H7 (cell line): Measurements from ENCODE around the gene GPR161. TPM values are rescaled to one million over a fixed set of nuclear protein-coding genes. Genes with fewer than 3 reads are reported as not detected.
"Not testable (repeated sequence)": the region's sequence is repeated elsewhere in the genome, so short reads cannot be mapped to it uniquely, and the experiment has no call there.

Source experiments
- DNase-seq: peaks from one replicate; pipeline ENCODE4 v3.0.0; 2012
- H3K27me3 ChIP-seq: 2 replicates; pipeline ENCODE4 v1.6.0; 2011; ENCODE audit warnings: mild to moderate bottlenecking, low read length; ENCODE audit not compliant: control insufficient read depth, insufficient read depth
- H3K36me3 ChIP-seq: replicated peaks from 2 replicates; pipeline ENCODE4 v1.5.1; 2011; ENCODE audit warnings: low read length; ENCODE audit not compliant: control insufficient read depth, insufficient read depth
- H3K4me3 ChIP-seq: 2 replicates; pipeline ENCODE4 v1.5.1; 2011; ENCODE audit warnings: low read depth, mild to moderate bottlenecking, control low read depth, low read length, moderate library complexity; ENCODE audit not compliant: insufficient read depth
- total RNA-seq: library from RNA; depleted of rRNA; stranded (reverse); fragments of >200 nt; shearing (Covaris generic); gene quantifications from 2 replicates; pipeline ENCODE4 v1.2.3, GENCODE V29; 2014

Gene GPR161
- total RNA-seq, 1 experiment from 2014 or later, result 20.4 TPM

- DNase-seq, result no peak
- no peak overlapping the region for H3K4me3 ChIP-seq
- no peaks in the 10 kb centered on the region for H3K27me3 ChIP-seq
- no peaks in the 10 kb centered on the region for H3K36me3 ChIP-seq
These were observed 22.5 kb upstream of the GPR161 start for GRCh38 chr1:168159251-168159650.

DNA sequence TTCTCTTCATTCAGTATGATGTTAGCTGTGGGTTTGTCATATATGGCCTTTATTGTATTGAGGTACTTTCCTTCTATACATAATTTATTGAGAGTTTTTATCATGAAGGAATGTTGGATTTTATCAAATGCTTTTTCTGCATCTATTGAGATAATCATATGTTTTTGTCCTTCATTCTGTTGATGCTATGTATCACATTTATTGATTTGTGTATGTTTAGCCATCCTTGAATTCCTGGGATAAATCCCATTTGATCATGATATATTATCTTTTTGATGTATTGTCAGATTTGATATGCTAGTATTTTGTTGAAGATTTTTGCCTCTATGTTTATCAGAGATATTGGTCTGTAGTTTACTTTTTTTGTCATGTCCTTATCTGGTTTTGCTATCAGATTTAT, 20.9 kb upstream of the GPR161 start:
- no peak for DNase-seq
- Histone ChIP-seq H3K4me3 (no peak overlapping the region), H3K27me3 (no peaks in the 10 kb centered on the region), H3K36me3 (no peaks in the 10 kb centered on the region)

GRCh38 chr1:168155910-168156309, 19.2 kb upstream of the GPR161 start:
- H3K4me3 ChIP-seq, result no peak overlapping the region
- DNase-seq, result no peak
- no peaks in the 10 kb centered on the region for H3K27me3 ChIP-seq
- H3K36me3 ChIP-seq, result no peaks in the 10 kb centered on the region

DNA sequence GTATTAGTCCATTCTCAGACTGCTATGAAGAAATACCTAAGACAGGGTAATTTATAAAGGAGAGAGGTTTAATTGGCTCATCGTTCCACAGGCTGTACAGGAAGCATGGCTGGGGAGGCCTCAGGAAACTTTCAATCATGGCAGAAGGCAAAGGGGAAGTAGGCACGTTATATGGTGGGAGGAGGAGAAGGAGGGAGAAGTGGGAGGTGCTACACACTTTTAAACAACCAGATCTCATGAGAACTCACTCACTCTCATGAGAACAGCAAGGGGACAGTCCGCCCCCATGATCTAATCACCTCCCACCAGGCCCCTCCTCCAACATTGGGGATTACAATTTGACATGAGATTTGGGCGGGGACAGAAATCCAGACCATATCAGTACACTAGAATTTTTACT, 18.0 kb upstream of the GPR161 start:
- not testable (repeated sequence) for H3K27me3 ChIP-seq, DNase-seq, H3K36me3 ChIP-seq, H3K4me3 ChIP-seq

DNA sequence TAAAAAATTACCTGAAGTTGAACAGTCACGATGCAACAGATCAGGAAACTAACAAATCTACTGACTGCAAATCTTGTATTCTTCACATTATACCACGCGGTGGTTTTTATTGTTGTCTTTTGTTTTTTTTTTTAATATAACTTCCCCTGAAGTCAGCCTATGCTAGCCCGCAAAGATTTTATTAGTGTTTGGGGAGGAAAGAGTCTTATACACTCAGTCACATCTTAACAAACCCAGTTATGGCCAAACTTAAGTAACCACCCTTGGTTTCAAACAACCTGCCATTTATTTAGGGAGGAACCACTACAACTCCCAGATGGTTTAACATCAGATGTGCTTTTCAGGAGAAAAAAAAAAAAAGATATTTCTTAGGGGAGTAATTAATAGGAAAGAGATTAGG, 15.2 kb upstream of the GPR161 start:
- Histone ChIP-seq H3K4me3 (no peak overlapping the region), H3K36me3 (no peaks in the 10 kb centered on the region), H3K27me3 (no peaks in the 10 kb centered on the region)
- no peak for DNase-seq

DNA sequence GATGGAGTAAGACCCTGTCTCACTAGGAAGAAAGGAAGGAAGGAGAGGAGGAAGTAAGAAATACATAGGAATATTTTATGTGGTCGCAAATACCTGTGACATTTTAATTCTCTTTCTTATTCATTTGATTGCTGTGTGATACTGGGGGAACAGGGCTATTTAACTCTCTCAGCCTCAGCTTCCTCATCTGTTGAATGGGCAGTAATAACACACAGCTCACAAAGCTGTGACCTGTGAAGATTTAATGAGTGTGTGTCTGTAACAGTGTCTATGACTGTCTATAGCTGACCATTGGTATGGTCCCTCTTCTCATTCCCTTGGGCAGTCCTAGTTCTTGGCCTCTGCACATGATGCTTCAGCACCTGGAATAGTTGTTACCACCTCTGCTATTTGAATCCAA, 13.6 kb upstream of the GPR161 start:
- DNase-seq, result no peak

DNA sequence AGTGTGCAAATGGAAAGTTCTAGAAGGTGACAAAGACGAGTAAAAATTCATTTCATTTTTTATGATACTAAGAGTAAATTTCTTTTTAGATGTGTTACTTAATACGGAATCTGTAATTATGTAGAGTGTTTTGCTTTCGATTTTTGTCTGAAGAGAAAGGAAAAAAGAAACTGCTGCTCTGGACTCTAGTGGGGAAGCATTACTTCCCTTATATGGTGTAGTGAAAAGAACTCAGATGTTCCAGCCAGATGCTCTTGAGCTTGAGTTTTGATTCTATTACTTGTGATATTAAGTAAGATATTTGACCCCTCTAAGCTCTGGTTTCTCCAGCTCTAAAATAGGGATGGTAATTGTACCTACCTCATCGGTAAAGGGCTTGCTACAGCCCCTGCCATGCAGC, 12.2 kb upstream of the GPR161 start:
- no peak for DNase-seq
- no peak overlapping the region for H3K4me3 ChIP-seq
- no peaks in the 10 kb centered on the region for H3K27me3 ChIP-seq
- no peaks in the 10 kb centered on the region for H3K36me3 ChIP-seq

More for the DNA sequence above, 13.6 kb upstream of the GPR161 start:
- Histone ChIP-seq H3K27me3 (no peaks in the 10 kb centered on the region), H3K4me3 (no peak overlapping the region), H3K36me3 (no peaks in the 10 kb centered on the region)

DNA sequence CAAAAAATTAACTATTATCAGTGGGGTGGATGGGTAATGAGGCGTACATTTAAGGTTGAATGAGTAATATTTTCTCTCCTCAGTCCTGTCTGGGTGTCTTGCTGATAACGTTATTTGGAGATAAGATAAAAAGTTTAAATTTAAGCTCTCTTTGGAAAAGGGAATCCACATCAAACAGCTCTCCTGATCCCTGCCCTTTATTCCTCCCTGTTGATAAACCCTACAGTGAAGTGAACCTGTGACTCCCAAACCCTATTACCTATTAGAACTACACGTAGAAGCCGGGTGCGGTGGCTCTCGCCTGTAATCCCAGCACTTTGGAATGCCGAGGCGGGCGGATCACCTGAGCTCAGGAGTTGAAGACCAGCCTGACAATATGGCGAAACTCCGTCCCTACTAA, 9.9 kb upstream of the GPR161 start:
- Histone ChIP-seq H3K4me3 (no peak overlapping the region), H3K36me3 (no peaks in the 10 kb centered on the region), H3K27me3 (no peaks in the 10 kb centered on the region)
- DNase-seq, result no peak

- Histone ChIP-seq H3K36me3 (no peaks in the 10 kb centered on the region), H3K4me3 (no peak overlapping the region), H3K27me3 (no peaks in the 10 kb centered on the region)
- no peak for DNase-seq
These were observed 9.4 kb upstream of the GPR161 start for GRCh38 chr1:168146160-168146539.

DNA sequence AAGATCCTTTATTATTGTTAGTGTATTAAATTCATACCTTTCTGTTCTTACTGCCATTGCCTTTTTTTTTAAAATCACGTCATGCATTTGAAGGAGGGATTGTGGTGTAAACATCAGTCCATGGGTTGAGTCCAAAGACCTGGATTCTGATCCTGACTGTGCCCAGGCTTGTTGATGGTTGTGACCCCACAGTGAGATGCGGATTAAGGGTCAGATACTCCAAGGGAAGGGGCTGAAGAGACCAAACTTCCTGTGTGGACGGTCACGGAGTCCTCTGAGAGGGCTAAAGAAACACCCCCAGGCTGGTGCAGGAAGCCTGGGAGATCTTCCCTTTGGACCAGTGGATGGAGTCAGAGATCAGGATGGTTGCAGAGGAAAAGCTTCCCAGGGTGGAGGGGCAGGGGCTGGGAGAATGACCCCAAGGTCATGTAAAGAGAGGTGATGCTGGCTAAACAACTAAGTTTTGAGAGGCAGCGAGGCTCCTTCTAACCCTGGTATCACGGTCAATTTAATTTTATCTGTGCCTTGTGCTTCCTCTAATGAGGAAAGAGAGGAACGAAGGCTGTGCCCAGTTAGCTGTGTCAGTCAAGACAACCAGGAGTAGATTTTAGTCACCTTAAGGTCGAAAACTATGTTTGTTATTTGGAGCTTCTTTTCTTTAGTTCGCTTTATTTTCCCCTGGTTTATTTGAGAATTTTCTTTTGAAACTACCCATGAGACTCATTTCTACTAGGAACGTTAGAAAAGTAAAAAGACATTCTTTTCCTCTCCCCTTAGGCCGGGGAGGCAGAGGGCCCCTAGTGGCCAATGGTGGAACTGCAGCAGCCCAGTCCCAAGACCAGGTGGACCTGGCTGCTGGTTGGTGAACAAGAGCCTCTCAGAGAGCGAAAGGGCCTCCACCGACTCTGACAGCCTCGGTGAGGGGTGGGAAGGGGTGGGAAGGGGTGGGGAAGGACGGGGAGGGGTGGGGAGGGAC, 8.7 kb upstream of the GPR161 start:
- no peak overlapping the region for H3K4me3 ChIP-seq
- H3K36me3 ChIP-seq, result no peaks in the 10 kb centered on the region
- no peaks in the 10 kb centered on the region for H3K27me3 ChIP-seq
- DNase-seq, result peak; percentile 94

DNA sequence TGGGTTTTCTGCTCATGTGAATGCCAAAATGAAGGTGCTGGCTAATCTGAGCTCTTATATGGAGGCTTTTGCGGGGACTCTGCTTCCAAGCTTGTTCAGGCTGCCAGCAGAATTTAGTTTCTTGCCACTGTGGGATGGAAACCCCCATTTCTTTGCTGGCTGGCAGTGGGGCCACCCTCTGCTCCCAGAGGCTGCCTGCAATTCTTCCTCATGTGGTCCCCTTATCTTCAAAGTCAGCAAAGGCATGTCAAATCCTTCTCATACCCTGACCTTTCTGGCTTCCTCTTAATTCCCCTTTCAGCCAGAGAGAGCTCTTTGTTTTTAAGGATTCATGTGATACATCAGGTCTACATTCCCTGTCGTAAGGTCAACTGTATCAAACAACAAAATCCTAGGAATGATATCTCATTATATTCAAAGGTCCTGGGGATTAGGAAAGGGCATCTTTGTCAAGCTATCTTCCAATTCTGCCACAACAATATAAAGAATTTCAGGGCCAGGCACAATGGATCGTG, 5.2 kb upstream of the GPR161 start:
- no peak overlapping the region for H3K4me3 ChIP-seq
- H3K36me3 ChIP-seq, result no peaks in the 10 kb centered on the region
- peaks cover 2% of the 10 kb centered on the region; the same call in 1 of the 2 replicates for H3K27me3 ChIP-seq
- no peak for DNase-seq

DNA sequence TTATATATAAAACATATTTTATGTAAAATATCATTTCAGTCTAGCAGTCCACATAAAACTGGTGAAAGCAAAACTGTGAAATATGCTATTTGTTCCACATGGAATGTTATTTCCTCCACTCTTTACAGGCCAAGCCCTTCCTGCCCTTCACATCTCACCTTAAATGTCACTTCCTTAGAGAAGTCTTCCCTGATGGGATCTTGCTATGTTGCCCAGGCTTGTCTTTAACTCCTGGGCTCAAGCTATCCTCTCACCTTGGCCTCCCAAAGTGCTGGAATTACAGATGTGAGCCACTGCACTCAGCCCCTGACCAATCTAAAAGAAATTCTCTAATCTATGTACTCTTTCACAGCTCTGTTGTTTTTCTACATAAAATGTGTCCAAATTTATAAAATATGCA, 2.3 kb upstream of the GPR161 start:
- H3K4me3 ChIP-seq, result no peak overlapping the region
- peaks cover 21% of the 10 kb centered on the region for H3K27me3 ChIP-seq
- no peaks in the 10 kb centered on the region for H3K36me3 ChIP-seq
- no peak for DNase-seq

GRCh38 chr1:168138134-168138533, 1.4 kb upstream of the GPR161 start:
- no peak overlapping the region for H3K4me3 ChIP-seq
- H3K36me3 ChIP-seq, result no peaks in the 10 kb centered on the region
- peaks cover 21% of the 10 kb centered on the region for H3K27me3 ChIP-seq
- DNase-seq, result no peak

GRCh38 chr1:168137515-168137821, 738 bp upstream of the GPR161 start:
- peaks cover 21% of the 10 kb centered on the region for H3K27me3 ChIP-seq
- H3K4me3 ChIP-seq, result peak overlapping the region; percentile 79
- no peaks in the 10 kb centered on the region for H3K36me3 ChIP-seq
- DNase-seq, result no peak

GRCh38 chr1:168135921-168136708, 615 bp downstream of the GPR161 start:
- peak overlapping the region; percentile 79 for H3K4me3 ChIP-seq
- no peaks in the 10 kb centered on the region for H3K36me3 ChIP-seq
- peak; percentile 75 for DNase-seq
- peaks cover 21% of the 10 kb centered on the region for H3K27me3 ChIP-seq
